GM23338 (cell line): ENCODE data around the gene MTHFD2L.
"Not testable (repeated sequence)": the region's sequence is repeated elsewhere in the genome, so short reads cannot be mapped to it uniquely, and the experiment has no call there.

ENCODE experiments used
- CREB1 ChIP-seq: fragments of 250-450 bp; sonication (Bioruptor Pico); IDR thresholded peaks from 2 replicates; pipeline ENCODE4 v1.5.0; 2020; ENCODE audit warnings: low read depth, mild to moderate bottlenecking, moderate library complexity
- CTCF ChIP-seq, 2 experiments: fragments of 200-600 bp in 1 of 2; sonication (generic) in 1 of 2; conservative IDR thresholded peaks; 2 replicates each; pipeline versions ENCODE4 v1.5.1 to v1.6.1; 2016 to 2017; ENCODE audit warnings: antibody characterized with exemption in 2 of 2, low read depth in 2 of 2, mild to moderate bottlenecking in 2 of 2, moderate library complexity in 1 of 2
- EZH2 ChIP-seq: fragments of 200-600 bp; sonication (generic); IDR thresholded peaks from one replicate; pipeline ENCODE4 v1.8.0; 2017; ENCODE audit warnings: antibody characterized with exemption, mild to moderate bottlenecking, low read depth; ENCODE audit not compliant: unreplicated experiment
- POLR2AphosphoS5 ChIP-seq: IDR thresholded peaks from 2 replicates; pipeline ENCODE4 v1.6.1; 2016; ENCODE audit warnings: antibody characterized with exemption, low read depth
- REST ChIP-seq: IDR thresholded peaks from one replicate; pipeline ENCODE4 v1.6.1; 2018; ENCODE audit warnings: antibody characterized with exemption; ENCODE audit not compliant: unreplicated experiment
- ZNF114 ChIP-seq: fragments of 250-450 bp; sonication (Bioruptor Pico); IDR thresholded peaks from 2 replicates; pipeline ENCODE4 v1.5.0; 2020; ENCODE audit warnings: mild to moderate bottlenecking, moderate library complexity

- TF ChIP-seq POLR2AphosphoS5; CTCF (conservative IDR thresholded peaks at IDR 0.05; ENCODE audit: low read depth in 2 of 2); EZH2; REST; CREB1; ZNF114 (CRISPR knock-in tag): not testable (repeated sequence)
These were observed 25.7 kb upstream of the MTHFD2L start for GRCh38 chr4:74132188-74132587.
